D341Med (cell line): Measurements from ENCODE around the gene KIR2DL4.
"Not testable (repeated sequence)": the region's sequence is repeated elsewhere in the genome, so short reads cannot be mapped to it uniquely, and the experiment has no call there.

Experiments
- DNase-seq: peaks from one replicate; pipeline ENCODE4 v3.0.0; 2012; ENCODE audit warnings: low spot score

The KIR2DL4 gene

GRCh38 chr19:54804571-54804970 is 1.2 kb downstream of the KIR2DL4 start:
- no peak for DNase-seq

- DNase-seq = no peak
Observed at GRCh38 chr19:54805665-54806515, 2.5 kb downstream of the KIR2DL4 start.

DNA sequence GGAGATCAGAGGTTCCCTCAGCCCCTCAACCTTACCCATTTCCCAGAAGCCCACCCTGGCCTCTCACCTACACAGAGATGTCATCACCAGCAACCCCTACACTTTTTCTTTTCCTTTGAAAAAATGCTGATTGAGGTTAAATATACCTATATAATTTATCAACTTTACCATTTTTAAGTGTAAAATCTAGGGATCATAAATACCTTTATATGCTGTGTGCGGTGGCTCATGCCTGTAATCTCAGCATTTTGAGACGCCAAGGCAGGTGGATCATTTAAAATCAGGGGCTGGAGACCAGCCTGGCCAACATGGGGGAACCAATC is 3.1 kb downstream of the KIR2DL4 start:
- no peak for DNase-seq

GRCh38 chr19:54814571-54814970 is 11.2 kb downstream of the KIR2DL4 start:
- not testable (repeated sequence) for DNase-seq

DNA sequence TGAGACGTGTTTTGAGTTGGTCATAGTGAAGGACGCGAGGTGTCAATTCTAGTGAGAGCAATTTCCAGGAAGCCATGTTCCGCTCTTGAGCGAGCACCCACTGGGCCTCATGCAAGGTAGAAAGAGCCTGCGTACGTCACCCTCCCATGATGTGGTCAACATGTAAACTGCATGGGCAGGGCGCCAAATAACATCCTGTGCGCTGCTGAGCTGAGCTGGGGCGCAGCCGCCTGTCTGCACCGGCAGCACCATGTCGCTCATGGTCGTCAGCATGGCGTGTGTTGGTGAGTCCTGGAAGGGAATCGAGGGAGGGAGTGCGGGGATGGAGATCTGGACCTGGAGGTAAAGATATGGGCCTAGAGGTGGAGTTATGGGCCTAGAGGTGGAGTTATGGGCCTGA is 12.8 kb downstream of the KIR2DL4 start, which contains the start of gene KIR3DL1:
TSS of gene KIR3DL1 (plus strand) at position 218 of the 400 bp plus-strand sequence.
- DNase-seq = not testable (repeated sequence)

DNA sequence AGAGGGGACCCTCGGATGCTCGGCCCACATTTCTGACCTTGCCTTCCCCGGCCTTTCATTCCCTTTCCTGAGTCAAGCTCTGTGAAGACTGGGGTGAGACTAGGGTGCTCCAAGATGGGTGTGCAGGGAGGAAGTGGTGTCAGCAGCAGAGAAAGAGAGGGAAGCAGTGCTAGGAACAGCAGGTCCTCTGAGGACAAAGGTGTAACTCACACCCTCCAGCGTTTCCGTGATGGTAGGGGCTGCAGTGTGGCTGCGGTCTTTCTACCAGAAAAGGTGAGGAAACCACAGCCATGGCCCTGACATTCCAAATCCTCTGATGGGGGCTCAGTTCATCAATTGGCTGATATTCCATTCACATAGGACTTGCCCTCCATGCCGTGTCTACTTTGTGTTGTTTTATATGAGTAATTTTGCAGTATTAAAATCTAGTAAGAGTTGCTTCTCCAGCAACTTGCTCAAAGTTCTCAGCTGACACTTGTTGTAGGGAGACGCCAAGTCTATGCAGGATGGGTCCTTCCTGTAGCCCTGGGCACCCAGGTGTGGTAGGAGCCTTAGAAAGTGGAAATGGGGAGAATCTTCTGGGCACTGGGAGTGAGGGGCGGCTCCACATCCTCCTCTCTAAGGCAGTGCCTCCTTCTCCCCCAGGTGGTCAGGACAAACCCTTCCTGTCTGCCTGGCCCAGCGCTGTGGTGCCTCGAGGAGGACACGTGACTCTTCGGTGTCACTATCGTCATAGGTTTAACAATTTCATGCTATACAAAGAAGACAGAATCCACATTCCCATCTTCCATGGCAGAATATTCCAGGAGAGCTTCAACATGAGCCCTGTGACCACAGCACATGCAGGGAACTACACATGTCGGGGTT is 14.5 kb downstream of the KIR2DL4 start:
- no peak for DNase-seq

- DNase-seq = not testable (repeated sequence)
Observed at GRCh38 chr19:54824416-54824815, 21.0 kb downstream of the KIR2DL4 start.

DNA sequence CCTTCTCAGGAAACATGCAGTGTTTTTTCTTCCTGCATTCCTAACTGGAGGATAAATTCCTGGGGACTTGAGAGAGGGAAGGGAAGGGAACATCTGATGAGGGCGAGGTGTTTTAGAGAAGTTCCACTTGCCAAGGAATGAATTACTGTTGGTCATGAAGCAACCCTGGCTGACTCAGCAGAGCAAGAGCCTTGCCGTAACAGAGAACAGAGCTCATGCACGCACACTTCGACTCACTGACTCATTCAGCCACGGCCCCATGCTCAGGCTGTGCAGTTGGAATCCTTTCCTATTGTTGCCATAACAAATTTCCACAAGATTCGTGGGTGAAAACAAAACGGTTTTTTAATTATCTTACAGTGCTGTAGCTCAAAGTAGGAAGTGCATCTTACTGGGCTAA is 21.9 kb downstream of the KIR2DL4 start:
- not testable (repeated sequence) for DNase-seq

DNA sequence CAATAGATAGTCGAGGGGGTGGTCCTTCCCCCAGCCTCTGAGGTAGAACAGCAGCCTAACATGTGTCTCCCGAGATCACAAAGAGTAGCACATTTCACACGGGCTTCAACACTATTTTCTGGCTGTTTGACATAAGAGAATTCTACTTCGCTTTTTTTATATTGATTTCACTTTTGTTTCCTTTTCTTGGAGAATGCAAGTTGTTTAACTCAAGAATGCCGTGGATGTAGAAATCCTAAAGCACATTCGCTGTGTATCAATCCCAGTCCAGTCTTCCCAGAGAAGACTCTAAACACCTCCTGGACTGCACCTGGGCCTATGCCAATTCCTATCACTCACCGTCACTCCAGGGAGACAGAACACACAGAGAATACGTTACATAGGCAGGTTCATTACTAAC is 24.7 kb downstream of the KIR2DL4 start:
- DNase-seq = not testable (repeated sequence)

- DNase-seq = not testable (repeated sequence)
Observed at GRCh38 chr19:54832496-54832895, 29.1 kb downstream of the KIR2DL4 start, which contains the start of gene KIR2DS4. KIR2DS4 (plus strand) TSS chr19:54832676.

GRCh38 chr19:54835126-54835525 is 31.7 kb downstream of the KIR2DL4 start:
- DNase-seq = not testable (repeated sequence)

- DNase-seq = not testable (repeated sequence)
Observed at GRCh38 chr19:54837522-54837921, 34.1 kb downstream of the KIR2DL4 start.

GRCh38 chr19:54843171-54843570 is 39.8 kb downstream of the KIR2DL4 start:
- DNase-seq = not testable (repeated sequence)

DNA sequence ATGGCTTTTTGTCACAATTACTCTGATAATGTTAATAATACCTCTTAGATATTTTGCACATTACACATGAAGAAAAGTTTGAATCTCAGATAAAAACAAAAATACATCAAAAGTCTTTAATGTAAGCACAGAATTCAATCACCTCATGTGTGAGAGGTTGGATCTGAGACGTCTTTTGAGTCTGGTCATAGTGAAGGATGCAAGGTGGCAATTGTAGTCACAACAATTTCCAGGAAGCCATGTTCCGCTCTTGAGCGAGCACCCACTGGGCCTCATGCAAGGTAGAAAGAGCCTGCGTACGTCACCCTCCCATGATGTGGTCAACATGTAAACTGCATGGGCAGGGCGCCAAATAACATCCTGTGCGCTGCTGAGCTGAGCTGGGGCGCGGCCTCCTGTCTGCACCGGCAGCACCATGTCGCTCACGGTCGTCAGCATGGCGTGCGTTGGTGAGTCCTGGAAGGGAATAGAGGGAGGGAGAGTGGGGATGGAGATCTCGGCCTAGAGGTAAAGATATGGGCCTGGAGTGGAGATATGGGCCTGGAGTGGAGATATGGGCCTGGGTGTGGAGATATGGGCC is 46.7 kb downstream of the KIR2DL4 start, which contains the start of gene KIR3DL2:
TSS of gene KIR3DL2 (plus strand) at position 383 of the 580 bp plus-strand sequence. CDS start at position 416, 33 bp downstream.
- DNase-seq = not testable (repeated sequence)

DNA sequence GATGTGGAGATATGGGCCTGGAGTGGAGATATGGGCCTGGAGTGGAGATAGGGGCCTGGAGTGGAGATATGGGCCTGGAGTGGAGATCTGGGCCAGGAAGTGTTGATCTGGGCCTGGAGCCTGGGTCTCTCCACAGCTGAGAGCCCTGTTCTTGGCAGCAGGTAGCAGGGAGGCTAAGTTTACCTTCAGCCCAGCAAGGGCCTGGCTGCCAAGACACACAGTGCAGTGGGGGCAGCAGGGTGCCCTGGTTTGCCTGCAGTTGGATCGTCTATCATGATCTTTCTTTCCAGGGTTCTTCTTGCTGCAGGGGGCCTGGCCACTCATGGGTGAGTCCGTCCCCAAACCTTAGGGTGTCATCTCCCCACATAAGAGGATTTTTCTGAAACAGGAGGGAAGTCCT is 47.5 kb downstream of the KIR2DL4 start:
- DNase-seq = no peak

GRCh38 chr19:54851353-54851752 is 47.9 kb downstream of the KIR2DL4 start:
- no peak for DNase-seq

GRCh38 chr19:54855241-54855640 is 51.8 kb downstream of the KIR2DL4 start:
- not testable (repeated sequence) for DNase-seq

DNA sequence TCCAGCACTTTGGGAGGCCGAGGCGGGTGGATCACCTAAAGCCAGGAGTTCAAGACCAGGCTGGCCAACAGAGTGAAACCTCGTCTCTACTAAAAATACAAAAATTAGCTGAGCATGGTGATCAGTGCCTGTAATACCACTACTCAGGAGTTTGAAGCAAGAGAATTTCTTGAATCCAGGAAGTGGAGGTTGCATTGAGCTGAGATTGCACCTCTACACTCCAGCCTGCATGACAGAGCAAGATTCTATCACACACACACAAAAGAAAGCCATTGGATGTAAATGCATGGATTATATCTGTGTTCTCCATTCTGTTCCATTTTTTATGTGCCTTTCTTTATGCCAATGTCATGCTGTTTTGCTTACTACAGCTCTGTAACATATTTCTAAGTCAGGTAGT is 55.1 kb downstream of the KIR2DL4 start:
- DNase-seq = not testable (repeated sequence)

- not testable (repeated sequence) for DNase-seq
Observed at GRCh38 chr19:54859421-54859820, 56.0 kb downstream of the KIR2DL4 start.

DNA sequence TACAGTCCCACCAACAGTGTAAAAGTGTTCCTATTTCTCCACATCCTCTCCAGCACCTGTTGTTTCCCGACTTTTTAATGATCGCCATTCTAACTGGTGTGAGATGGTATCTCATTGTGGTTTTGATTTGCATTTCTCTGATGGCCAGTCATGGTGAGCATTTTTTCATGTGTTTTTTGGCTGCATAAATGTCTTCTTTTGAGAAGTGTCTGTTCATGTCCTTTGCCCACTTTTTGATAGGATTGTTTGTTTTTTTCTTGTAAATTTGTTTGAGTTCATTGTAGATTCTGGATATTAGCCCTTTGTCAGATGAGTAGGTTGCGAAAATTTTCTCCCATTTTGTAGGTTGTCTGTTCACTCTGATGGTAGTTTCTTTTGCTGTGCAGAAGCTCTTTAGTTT is 60.0 kb downstream of the KIR2DL4 start:
- DNase-seq = not testable (repeated sequence)
